ENCODE results near the gene AKR7A2. TPM values are rescaled to one million over a fixed set of nuclear protein-coding genes. Genes with fewer than 3 reads are reported as not detected.

The AKR7A2 gene
- polyA plus RNA-seq, 1 donor (not counting 4 experiments of a cell fraction or from before 2014, with no cell fraction given) = 21.4 TPM

GRCh38 chr1:19347533-19348172 lies 35.7 kb upstream of the AKR7A2 start:
- DNase-seq (ENCODE audit: low read depth, low spot score) = no peak
- Histone ChIP-seq H3K27me3 (ENCODE audit: control insufficient read depth, extremely low read depth, insufficient read depth, low read length) (no peaks in the 10 kb centered on the region), H3K4me2 (ENCODE audit: control insufficient read depth, extremely low read depth, insufficient read depth, low read depth, low read length) (no peak overlapping the region), H3K9me3 (ENCODE audit: control insufficient read depth, low read depth, low read length) (no peaks in the 10 kb centered on the region), H3K27ac (ENCODE audit: control insufficient read depth, insufficient read depth, low read length) (no peak overlapping the region), H3K36me3 (ENCODE audit: control insufficient read depth in 2 of 2, extremely low read depth in 1 of 2, insufficient read depth in 2 of 2, low read length in 2 of 2) (peaks cover 23 to 45% of the 10 kb centered on the region in 2 experiments), H3K4me3 (ENCODE audit: control insufficient read depth in 2 of 3, extremely low read depth in 1 of 3, insufficient read depth in 2 of 3, low read depth in 1 of 3, low read length in 3 of 3) (no peak overlapping the region), H4K20me1 (ENCODE audit: control insufficient read depth, extremely low read depth, insufficient read depth, low read length) (no peaks in the 10 kb centered on the region), H3K9ac (ENCODE audit: control insufficient read depth, extremely low read depth, insufficient read depth, low read length) (no peak overlapping the region), H3K79me2 (ENCODE audit: control insufficient read depth, insufficient read depth, low read length) (no peaks in the 10 kb centered on the region), H3K4me1 (ENCODE audit: control insufficient read depth, extremely low read depth, insufficient read depth, low read length) (no peaks in the 10 kb centered on the region), H3K9me1 (ENCODE audit: control insufficient read depth, extremely low read depth, insufficient read depth, low read length) (no peaks in the 10 kb centered on the region), H2AFZ (ENCODE audit: control insufficient read depth, low read length) (no peak overlapping the region)
- no peak for TF ChIP-seq CTCF (optimal IDR thresholded peaks at IDR 0.05 in 1 of 3, IDR thresholded peaks at IDR 0.05 in 1 of 3, conservative IDR thresholded peaks at IDR 0.05 in 1 of 3; ENCODE audit: extremely low read depth in 1 of 3, insufficient read depth in 2 of 3, low read length in 3 of 3)
- no peak for TF ChIP-seq EZH2 (IDR thresholded peaks at IDR 0.05; ENCODE audit: low read length)
- dilution Hi-C loops (cut with MboI; ENCODE audit: extremely low pct_ligation_motif_present, low sequenced_read_pairs) = no loop called here
- FAIRE-seq = no peak

GRCh38 chr1:19346026-19346425 lies 34.1 kb upstream of the AKR7A2 start:
- Histone ChIP-seq H3K9me3 (ENCODE audit: control insufficient read depth, low read depth, low read length) (no peaks in the 10 kb centered on the region), H3K79me2 (ENCODE audit: control insufficient read depth, insufficient read depth, low read length) (no peaks in the 10 kb centered on the region), H2AFZ (ENCODE audit: control insufficient read depth, low read length) (no peak overlapping the region), H4K20me1 (ENCODE audit: control insufficient read depth, extremely low read depth, insufficient read depth, low read length) (peaks cover 2% of the 10 kb centered on the region), H3K27ac (ENCODE audit: control insufficient read depth, insufficient read depth, low read length) (no peak overlapping the region), H3K9ac (ENCODE audit: control insufficient read depth, extremely low read depth, insufficient read depth, low read length) (no peak overlapping the region), H3K4me3 (ENCODE audit: control insufficient read depth in 2 of 3, extremely low read depth in 1 of 3, insufficient read depth in 2 of 3, low read depth in 1 of 3, low read length in 3 of 3) (no peak overlapping the region), H3K4me2 (ENCODE audit: control insufficient read depth, extremely low read depth, insufficient read depth, low read depth, low read length) (no peak overlapping the region), H3K4me1 (ENCODE audit: control insufficient read depth, extremely low read depth, insufficient read depth, low read length) (peaks cover 2% of the 10 kb centered on the region), H3K36me3 (ENCODE audit: control insufficient read depth in 2 of 2, extremely low read depth in 1 of 2, insufficient read depth in 2 of 2, low read length in 2 of 2) (peaks cover 28 to 44% of the 10 kb centered on the region in 2 experiments), H3K27me3 (ENCODE audit: control insufficient read depth, extremely low read depth, insufficient read depth, low read length) (no peaks in the 10 kb centered on the region), H3K9me1 (ENCODE audit: control insufficient read depth, extremely low read depth, insufficient read depth, low read length) (no peaks in the 10 kb centered on the region)
- FAIRE-seq = no peak
- no peak for DNase-seq (ENCODE audit: low read depth, low spot score)
- dilution Hi-C loops (cut with MboI; ENCODE audit: extremely low pct_ligation_motif_present, low sequenced_read_pairs) = no loop called here
- no peak for TF ChIP-seq CTCF (optimal IDR thresholded peaks at IDR 0.05 in 1 of 3, IDR thresholded peaks at IDR 0.05 in 1 of 3, conservative IDR thresholded peaks at IDR 0.05 in 1 of 3; ENCODE audit: extremely low read depth in 1 of 3, insufficient read depth in 2 of 3, low read length in 3 of 3)
- TF ChIP-seq EZH2 (IDR thresholded peaks at IDR 0.05; ENCODE audit: low read length) = no peak
